Measurements from ENCODE around the gene SEMA3F.

SEMA3F gene

DNA sequence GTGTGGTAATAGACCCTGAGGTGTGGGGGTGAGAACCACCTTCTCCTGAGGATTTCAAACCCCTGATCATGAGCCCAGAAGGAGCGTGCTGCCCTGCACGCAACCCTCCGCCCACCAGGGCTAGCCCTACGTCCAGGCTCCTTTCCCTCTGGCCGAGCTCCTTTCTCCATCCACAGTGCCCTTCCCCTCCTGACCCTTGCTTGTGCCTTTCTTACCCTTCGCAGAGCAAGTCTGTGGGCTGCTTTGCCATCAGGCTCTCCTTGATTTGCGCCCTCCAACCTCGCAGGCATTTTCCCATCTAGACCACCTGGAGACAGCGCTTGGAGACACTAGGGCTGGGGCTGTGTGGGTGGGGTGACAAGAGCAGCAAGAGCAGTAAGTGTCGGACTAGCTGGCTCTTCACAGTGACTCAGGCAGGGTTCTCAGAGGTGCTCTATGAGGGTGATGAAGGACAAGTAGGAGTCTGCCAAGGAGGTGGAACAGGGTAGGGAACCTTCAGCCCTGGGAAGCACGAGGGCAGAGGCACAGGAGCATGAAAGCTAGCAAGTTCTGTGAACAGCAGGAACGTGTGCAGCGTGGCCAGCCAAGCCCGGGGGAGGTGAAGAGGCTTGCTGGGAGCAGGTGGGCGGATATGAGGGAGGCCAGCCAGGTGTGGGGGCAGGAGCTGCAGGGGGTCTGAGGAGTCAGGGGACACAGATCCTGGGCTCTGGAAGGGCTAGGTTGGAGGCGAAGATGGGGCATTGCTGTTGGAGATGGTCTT lies 47.4 kb downstream of the SEMA3F start:
- Histone ChIP-seq H4K20me1 (ENCODE audit: insufficient read depth, low read length) (no peaks in the 10 kb centered on the region), H3K4me2 (ENCODE audit: low read length) (no peak overlapping the region), H3K79me2 (ENCODE audit: low read length) (no peaks in the 10 kb centered on the region), H3K4me3 (ENCODE audit: low read length) (no peak overlapping the region), H3K27ac (ENCODE audit: low read length) (no peak overlapping the region), H2AFZ (ENCODE audit: low read depth, low read length) (no peak overlapping the region), H3K9me3 (ENCODE audit: insufficient read depth, low read length) (no peaks in the 10 kb centered on the region), H3K9ac (ENCODE audit: low read length) (no peak overlapping the region), H3K4me1 (ENCODE audit: low read length) (no peaks in the 10 kb centered on the region), H3K27me3 (ENCODE audit: low read depth, low read length) (peaks cover 29% of the 10 kb centered on the region), H3K36me3 (replicated peaks; ENCODE audit: low read depth, low read length) (no peaks in the 10 kb centered on the region)
- TF ChIP-seq EZH2phosphoT487 (IDR thresholded peaks at IDR 0.05; ENCODE audit: low read depth), result no peak
- TF ChIP-seq, protein P1, sequence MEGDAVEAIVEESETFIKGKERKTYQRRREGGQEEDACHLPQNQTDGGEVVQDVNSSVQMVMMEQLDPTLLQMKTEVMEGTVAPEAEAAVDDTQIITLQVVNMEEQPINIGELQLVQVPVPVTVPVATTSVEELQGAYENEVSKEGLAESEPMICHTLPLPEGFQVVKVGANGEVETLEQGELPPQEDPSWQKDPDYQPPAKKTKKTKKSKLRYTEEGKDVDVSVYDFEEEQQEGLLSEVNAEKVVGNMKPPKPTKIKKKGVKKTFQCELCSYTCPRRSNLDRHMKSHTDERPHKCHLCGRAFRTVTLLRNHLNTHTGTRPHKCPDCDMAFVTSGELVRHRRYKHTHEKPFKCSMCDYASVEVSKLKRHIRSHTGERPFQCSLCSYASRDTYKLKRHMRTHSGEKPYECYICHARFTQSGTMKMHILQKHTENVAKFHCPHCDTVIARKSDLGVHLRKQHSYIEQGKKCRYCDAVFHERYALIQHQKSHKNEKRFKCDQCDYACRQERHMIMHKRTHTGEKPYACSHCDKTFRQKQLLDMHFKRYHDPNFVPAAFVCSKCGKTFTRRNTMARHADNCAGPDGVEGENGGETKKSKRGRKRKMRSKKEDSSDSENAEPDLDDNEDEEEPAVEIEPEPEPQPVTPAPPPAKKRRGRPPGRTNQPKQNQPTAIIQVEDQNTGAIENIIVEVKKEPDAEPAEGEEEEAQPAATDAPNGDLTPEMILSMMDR (IDR thresholded peaks at IDR 0.05; ENCODE audit: low read depth, low read length), result no peak

DNA sequence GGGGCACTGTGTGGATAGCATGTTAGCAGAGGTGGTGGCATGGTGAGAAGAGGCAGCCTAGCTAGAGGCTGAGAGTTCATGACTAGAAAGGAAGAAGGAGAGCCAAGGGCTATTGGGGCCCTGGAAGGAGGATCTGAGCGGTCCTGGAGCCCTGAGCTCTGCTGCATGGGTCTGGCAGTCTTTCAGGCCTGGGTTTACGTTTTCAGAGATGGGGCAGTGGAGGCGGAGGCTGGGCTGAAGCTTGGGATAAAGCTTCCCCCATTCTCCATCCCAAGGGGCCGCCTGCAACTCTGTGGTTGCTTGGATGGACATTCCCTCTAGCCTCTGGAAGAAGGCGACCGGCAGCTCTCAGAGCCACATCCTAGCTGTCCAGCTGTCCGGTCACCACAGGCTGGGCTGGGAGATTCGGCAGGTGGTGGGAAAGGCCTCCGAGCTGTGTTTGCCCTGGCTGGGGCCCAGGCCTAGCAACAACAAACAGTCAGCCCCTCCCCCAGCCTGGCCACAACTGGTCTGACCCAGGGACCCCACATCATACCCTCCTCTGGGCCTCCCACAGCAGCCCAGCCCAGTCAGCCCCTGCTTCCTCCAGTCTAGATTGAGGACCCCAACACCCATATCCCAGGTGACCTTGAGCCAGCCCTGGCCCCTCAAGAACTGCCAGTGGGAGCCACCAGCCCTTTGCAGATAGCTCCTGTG lies 48.1 kb downstream of the SEMA3F start:
- H3K27me3 ChIP-seq (ENCODE audit: low read depth, low read length), result peaks cover 29% of the 10 kb centered on the region
- no peaks in the 10 kb centered on the region for H3K9me3 ChIP-seq (ENCODE audit: insufficient read depth, low read length)
- H4K20me1 ChIP-seq (ENCODE audit: insufficient read depth, low read length), result no peaks in the 10 kb centered on the region
- H3K27ac ChIP-seq (ENCODE audit: low read length), result no peak overlapping the region
- H3K4me3 ChIP-seq (ENCODE audit: low read length), result no peak overlapping the region
- H3K4me2 ChIP-seq (ENCODE audit: low read length), result no peak overlapping the region
- TF ChIP-seq EZH2phosphoT487 (IDR thresholded peaks at IDR 0.05; ENCODE audit: low read depth), result no peak
- TF ChIP-seq, protein P1 (IDR thresholded peaks at IDR 0.05; ENCODE audit: low read depth, low read length), result no peak
- no peaks in the 10 kb centered on the region for H3K4me1 ChIP-seq (ENCODE audit: low read length)
- H2AFZ ChIP-seq (ENCODE audit: low read depth, low read length), result no peak overlapping the region
- no peaks in the 10 kb centered on the region for H3K79me2 ChIP-seq (ENCODE audit: low read length)
- H3K9ac ChIP-seq (ENCODE audit: low read length), result no peak overlapping the region
- no peaks in the 10 kb centered on the region for H3K36me3 ChIP-seq (replicated peaks; ENCODE audit: low read depth, low read length)

DNA sequence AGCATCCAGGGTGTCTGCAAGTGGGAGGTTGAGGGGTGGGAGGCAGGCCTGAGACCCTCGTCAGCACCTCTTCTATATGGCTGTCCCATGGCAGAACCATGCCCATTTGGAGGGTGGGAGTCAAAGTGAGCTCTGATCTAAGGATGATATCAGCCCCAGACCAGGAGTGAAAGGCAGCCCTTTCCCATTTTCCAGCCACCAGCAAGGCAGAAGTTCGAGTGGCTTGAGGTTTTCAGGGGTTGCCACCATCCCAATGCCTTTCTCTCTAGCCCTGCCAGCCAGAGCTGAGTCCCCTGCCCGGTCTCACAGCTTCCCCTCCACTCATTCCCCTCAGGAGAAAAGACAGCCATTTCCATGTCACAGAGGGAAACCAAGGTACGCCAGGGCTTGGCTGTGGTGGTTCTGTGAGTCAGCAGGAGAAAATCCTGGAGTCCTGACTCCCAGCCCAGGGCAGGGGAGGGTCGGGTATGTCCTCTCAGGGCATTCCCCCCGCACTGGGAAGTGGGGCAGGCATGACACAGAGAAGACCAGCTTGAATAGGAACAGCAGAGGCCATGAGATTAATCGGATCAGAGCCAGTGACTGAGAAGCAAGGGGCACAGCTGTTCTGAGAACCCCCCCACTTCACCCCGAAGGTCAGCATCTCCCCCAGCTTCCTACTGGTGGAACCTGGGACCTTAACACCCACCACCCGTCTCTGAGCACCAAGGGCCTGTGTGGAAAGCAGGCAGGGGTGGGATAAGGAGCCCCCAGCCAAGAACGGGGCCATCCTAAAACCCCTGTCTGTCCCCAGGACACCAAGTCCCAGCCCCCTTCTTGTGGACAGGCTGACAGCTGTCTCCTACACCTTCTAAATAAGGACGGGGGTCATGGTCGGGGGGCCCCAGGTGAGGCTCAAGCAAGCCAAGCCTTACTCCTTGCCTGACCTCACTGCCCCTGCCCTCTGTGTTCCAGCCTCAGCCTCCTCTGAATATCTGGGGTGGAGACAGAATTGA lies 49.0 kb downstream of the SEMA3F start:
- Histone ChIP-seq H3K27ac (ENCODE audit: low read length) (no peak overlapping the region), H3K9ac (ENCODE audit: low read length) (no peak overlapping the region), H3K4me2 (ENCODE audit: low read length) (no peak overlapping the region), H3K4me3 (ENCODE audit: low read length) (no peak overlapping the region), H4K20me1 (ENCODE audit: insufficient read depth, low read length) (no peaks in the 10 kb centered on the region), H3K27me3 (ENCODE audit: low read depth, low read length) (peaks cover 29% of the 10 kb centered on the region), H2AFZ (ENCODE audit: low read depth, low read length) (no peak overlapping the region), H3K4me1 (ENCODE audit: low read length) (no peaks in the 10 kb centered on the region), H3K9me3 (ENCODE audit: insufficient read depth, low read length) (no peaks in the 10 kb centered on the region), H3K79me2 (ENCODE audit: low read length) (no peaks in the 10 kb centered on the region), H3K36me3 (replicated peaks; ENCODE audit: low read depth, low read length) (no peaks in the 10 kb centered on the region)
- TF ChIP-seq, protein P1 (IDR thresholded peaks at IDR 0.05; ENCODE audit: low read depth, low read length), result no peak
- TF ChIP-seq EZH2phosphoT487 (IDR thresholded peaks at IDR 0.05; ENCODE audit: low read depth), result no peak
